ENCODE measurements around the gene RPS6KA3. TPM values are rescaled to one million over a fixed set of nuclear protein-coding genes. Genes with fewer than 3 reads are reported as not detected.

The RPS6KA3 gene
- total RNA-seq, 1 donor, result 58.1 TPM

GRCh38 chrX:20217906-20218305 lies 48.8 kb downstream of the RPS6KA3 start:
- TF ChIP-seq CTCF (IDR thresholded peaks at IDR 0.05; ENCODE audit: insufficient read depth, low read length), result no peak
- no peak for DNase-seq (ENCODE audit: low read depth)
- no peak overlapping the region for H3K4me3 ChIP-seq (ENCODE audit: low read depth, low read length)

- H3K4me3 ChIP-seq (ENCODE audit: low read depth, low read length), result no peak overlapping the region
- peak; percentile 80 for DNase-seq (ENCODE audit: low read depth)
- TF ChIP-seq CTCF (IDR thresholded peaks at IDR 0.05; ENCODE audit: insufficient read depth, low read length), result no peak
Observed at GRCh38 chrX:20217271-20217670, 49.4 kb downstream of the RPS6KA3 start.

- no peak overlapping the region for H3K4me3 ChIP-seq (ENCODE audit: low read depth, low read length)
- TF ChIP-seq CTCF (IDR thresholded peaks at IDR 0.05; ENCODE audit: insufficient read depth, low read length), result no peak
- no peak for DNase-seq (ENCODE audit: low read depth)
Observed at GRCh38 chrX:20215565-20215964, 51.1 kb downstream of the RPS6KA3 start.

GRCh38 chrX:20212486-20213089 lies 54.1 kb downstream of the RPS6KA3 start:
- H3K4me3 ChIP-seq (ENCODE audit: low read depth, low read length), result no peak overlapping the region
- DNase-seq (ENCODE audit: low read depth), result no peak
- no peak for TF ChIP-seq CTCF (IDR thresholded peaks at IDR 0.05; ENCODE audit: insufficient read depth, low read length)

- no peak overlapping the region for H3K4me3 ChIP-seq (ENCODE audit: low read depth, low read length)
- no peak for TF ChIP-seq CTCF (IDR thresholded peaks at IDR 0.05; ENCODE audit: insufficient read depth, low read length)
- no peak for DNase-seq (ENCODE audit: low read depth)
Observed at GRCh38 chrX:20211261-20211786, 55.4 kb downstream of the RPS6KA3 start.

GRCh38 chrX:20205927-20206708 lies 60.6 kb downstream of the RPS6KA3 start:
- TF ChIP-seq CTCF (IDR thresholded peaks at IDR 0.05; ENCODE audit: insufficient read depth, low read length), result no peak
- H3K4me3 ChIP-seq (ENCODE audit: low read depth, low read length), result no peak overlapping the region
- DNase-seq (ENCODE audit: low read depth), result no peak

Measured in fibroblast of the aortic adventitia (primary cell).